Fibroblast of skin of left biceps (primary cell): ENCODE measurements around the gene KCNN4.
A peak's percentile ranks its signal among the peaks of the same experiment; 100 is the strongest.

Experiments
- DNase-seq, 2 experiments: peaks; one replicate each; pipeline ENCODE4 v3.0.0-alpha.2; 2013; ENCODE audit warnings: low read depth in 2 of 2

The KCNN4 gene

DNA sequence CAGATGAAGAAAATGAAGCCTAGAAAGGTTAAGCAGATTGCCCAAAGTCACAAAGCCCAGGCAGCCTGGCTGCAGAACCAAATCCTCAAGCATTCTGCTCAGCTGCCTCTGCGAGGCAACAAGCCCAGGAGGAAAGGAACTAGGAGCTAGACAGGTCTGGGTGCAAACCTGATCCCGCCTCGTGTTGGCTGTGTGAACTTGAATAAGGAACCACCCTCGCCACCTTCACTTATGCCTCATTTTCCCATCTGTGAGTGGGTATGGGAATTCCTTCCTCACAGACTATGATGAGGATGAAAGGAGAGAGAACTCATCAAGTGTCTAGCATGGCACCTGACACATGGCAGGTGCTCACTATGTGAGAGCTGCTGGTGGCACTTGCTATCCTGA, 32.6 kb downstream of the KCNN4 start:
- DNase-seq: no peak

DNA sequence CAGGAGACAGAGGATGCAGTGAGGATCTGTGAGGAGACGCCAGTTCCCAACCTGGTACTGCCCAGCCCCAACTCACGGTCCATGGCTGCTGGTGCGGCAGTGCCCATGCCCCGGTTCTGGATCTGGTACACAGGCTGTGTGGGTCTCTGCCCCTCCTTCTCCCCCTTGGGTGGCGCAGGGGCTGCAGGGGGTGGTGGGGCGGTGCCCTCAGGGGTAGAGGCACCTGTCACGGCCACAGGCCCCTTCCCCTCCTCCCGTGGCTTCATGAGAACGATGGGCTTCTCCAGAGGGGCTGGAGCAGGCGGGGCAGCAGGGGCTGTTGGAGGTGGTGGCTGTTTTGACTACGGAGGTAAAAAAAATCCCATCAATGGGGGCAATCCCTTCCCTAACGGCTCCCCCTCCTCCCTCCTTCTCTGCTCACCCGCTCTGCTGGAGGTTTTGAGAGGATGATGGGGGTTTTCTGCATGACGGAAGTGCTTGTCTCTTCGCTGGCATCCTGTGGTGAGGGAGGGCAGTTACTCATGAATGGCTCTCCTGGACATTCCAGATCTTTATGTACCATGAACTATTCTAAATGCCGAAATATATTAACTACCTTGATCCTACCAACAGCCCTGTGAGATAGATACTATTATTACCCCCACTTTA, 33.1 kb downstream of the KCNN4 start:
- no peak for DNase-seq

DNA sequence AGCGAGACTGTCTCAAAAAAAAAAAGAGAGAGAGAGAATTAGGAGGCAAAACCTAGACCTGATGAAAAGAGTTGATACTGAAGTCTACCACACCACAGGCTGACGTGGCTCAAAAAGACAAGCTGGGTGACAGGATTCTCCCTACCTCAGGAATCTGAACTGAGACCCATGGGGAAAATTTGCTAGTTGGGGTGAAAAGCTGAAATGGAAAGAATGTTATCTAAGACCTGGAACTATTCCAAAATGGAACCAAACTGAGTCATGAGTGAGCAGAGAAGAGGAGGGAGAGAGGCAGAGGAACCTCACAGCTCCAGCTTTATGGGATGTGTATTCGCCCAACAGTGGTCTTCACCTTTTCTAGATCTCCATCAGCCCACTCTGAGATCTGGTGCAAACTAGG, 37.7 kb downstream of the KCNN4 start:
- DNase-seq: peak in 1 of 2 experiments; percentile 55

DNA sequence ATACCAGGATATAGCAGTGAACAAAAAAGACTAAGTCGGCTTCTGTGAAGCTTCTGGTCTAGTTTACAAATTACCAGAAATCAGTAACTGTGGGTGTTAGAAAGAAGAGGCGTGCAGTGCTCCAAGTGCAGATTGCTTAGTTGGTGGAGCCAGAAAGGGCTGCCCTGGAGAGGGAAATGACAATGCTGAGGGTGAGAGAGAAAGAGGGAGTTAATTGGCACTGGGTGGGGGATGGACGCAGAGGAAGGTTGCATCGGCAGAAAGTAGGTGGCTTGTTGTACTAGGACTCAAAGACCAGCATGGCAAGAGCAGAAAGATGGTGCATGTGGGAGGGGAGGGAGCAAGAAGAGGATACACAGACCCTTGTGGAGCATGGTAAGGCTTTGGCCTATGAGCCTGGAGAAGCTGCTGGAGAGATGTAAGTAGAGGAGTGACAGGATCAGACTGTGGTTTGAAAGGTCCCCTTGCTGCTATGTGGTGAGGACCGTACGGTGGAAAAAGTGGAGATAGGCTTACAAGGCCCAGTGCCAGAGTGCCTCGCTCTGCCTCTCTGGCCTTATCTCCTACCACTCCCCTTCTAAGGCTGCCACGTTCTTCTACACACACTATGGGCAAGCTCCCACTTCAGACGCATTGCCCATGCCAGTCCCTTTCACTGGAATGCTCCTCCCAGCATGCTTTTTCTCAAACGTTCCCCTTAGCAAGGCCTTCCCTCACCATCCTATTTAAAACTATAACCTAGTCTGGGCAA, 39.5 kb downstream of the KCNN4 start:
- DNase-seq: no peak

DNA sequence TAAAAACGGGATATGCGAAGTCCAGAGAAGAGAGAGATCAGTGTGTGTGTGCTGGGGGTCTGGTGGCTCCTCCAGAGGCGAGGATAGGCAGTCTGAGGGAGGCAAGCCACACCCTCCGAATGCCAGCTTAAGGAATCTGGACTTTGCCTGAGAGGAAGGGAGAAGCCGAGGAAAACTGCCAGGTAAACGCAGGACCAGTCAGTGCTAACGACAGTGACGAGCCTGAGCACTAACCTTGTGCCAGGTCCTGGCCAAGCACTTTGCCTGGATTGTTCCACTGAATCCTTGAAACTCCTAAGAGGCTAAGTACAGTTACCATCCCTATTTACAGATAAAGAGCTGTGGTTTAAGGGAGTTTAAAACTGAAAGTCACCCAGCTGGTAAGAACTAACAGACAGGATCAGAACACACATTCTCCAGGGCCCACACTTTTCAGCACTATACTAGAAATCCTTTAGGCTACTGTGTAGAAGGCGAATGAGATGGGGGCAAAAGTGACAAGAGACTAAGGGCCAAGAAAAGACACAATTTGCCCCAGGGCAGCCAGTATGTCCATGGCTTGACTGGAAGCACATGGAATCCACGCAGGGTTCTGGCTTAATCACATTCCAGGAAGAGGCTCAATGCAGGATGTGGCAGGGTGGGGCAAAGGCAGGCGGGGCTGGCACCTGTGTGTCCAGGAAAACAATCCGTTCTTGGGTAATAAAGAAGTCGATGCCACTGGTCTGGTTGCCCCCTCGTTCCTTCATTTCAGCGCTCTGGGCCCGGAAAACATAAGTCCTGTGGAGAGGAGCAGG, 41.1 kb downstream of the KCNN4 start:
- DNase-seq: no peak

DNA sequence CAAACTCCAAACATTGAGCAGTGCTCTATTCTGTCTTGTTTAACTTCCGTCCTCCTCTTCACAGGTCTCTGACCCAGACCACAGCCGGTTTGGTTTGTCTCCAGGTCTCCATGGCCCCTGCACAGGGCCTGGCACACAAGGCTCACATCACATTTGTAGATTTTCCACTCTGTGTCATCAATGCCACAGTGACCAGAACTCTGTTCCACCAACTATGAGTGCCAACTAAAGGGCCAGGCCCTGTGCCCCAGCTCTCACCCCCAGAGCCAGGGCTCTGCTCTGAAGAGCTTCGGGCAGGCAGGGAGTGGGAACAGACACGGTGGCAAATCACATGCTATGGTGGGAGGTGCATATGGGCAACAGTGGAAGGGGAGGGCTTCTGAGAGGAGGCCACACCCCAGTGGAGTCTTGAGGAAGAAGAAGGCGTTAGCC, 42.0 kb downstream of the KCNN4 start:
- no peak for DNase-seq

DNA sequence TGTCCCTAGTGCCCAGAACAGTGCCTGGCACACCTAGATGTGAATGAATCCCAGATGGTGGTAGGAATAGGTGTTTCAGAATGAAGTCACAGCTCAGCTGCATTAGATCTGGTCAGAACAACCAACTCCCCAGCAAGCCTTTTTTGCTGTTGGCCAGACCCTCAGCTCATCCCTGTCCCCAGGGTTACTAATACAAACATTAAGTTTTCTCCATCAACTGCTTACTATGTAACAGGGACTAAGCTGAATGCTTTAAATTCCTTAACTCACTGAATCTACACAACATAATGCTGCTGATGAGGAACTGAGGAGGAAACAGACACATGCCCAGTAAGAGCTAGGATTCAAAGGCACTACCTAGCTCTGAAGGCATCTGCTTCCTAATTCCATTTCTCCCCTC, 44.8 kb downstream of the KCNN4 start:
- no peak for DNase-seq

DNA sequence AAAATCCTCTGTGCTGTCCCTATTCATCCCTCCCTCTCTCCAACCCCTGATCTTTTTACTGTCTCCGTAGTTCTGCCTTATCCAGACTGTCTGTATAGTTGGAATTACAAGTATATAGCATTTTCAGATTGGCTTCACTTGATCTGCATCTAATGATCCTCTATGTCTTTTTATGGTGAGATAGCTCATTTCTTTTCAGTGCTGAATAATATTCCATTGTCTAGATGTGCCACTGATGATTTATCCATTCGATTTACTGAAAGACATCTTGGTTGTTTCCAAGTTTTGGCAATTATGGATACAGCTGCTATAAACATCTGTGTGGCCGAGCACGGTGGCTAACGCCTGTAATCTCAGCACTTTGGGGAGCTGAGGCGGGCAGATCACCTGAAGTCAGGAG, 45.8 kb downstream of the KCNN4 start:
- no peak for DNase-seq

DNA sequence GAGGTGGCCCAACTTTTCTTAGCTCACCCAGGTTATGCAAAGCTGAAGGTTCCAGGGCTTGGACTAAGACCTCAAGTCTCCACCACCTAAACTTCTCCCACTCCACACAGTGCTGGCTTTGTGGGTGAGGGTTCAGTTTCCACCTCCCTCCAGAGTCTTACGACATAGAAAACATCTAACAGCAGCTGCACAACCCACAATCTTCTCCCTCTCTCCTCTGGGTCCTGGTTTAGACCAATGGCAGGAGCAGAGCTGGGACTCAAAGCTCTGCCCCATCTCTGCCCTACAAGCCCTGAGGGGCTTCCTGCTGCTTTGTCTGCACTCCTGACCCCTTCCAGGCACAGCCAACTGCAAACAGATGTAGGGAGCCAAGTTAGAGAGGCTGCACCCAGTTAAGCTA, 48.9 kb downstream of the KCNN4 start:
- no peak for DNase-seq

DNA sequence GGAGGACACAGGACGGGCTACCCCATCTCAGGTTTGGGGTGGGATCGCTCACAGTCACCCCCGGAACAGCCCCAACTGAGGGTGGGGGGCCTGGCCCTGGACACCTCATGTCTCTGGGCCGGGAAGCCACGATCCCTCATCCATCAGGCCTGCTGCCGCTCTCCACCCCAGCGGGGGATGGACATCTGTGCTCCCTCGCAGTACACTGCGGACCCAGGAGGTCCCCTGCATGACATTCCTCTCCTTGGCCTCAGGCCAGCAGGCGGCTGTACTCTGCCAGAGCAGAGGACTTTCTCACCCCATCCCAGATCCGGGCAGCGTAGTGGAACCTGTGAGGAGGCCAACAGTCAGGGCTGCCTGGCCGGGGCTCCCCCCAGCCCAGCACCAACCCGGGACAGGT, 49.4 kb downstream of the KCNN4 start:
- no peak for DNase-seq

DNA sequence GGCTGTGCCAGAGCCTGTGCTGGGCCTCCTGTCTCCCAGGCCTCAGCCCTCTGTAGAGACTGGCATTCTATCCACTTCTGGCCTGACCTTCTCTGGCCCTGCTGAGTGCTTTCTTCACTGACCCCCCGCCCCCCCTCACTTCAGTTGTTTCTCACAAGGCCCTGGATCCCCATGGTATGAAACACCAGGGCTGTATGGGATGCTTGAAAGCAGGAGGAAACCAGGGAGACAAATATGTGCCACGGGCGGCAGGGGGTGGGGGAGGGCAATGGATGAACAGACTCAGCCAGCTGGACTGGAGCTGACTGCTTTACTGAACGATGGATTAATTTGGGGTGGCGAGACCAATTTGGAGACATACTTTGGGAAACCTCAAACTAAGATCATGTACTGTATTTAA, 50.9 kb downstream of the KCNN4 start:
- no peak for DNase-seq

DNA sequence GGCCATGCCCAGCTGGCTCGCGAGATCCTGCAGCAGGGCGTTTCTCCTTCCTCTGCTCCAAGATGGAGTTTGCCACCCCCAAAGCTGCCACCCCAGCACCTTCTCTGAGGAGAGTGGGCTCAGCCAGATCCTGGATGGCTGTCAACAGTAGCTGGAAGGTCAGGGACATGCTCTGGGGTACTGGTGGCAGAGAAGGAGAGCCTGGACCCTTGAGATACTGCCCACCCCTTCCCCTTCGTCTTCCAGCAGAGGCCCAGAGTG, 53.2 kb downstream of the KCNN4 start:
- DNase-seq: no peak

DNA sequence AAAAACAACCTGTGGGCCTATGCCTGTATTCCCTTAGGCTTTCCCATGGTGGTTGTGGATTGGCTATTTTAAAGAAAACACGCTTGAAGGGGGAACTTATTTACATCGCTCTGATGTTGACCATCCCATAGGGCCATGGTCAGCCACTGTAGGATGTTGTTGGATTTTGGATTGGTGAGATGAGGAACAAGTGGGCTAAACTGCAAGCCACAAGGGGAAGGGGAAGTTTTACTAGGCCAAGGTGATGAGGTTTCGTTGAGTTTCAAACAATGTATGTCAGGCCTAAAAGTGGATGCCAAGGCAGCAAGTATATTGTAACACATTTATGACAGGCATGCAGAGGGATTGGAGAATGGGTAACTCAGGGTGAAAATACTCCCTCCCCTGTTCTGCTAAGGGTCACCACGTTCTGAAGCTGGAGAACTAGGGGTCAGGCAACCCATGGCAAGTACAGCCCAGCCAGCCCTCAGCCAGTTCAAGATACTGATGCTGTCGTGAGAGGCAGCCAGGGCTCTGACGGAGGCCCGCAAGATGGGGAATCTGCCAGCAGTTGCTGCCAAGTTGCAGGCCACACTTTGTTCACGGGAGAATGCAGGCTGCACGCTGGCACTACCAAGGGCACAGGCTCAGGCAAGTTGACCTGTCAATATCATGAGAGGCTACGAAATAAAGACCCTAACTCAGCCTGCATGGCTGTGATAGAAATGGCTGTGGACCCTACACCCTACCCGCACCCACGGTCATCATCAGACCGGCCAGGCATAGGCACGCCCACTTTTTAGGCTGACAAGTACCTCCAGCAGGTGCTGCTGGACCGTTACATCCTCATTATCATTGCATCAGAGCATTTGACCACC, 53.8 kb downstream of the KCNN4 start:
- DNase-seq: no peak

DNA sequence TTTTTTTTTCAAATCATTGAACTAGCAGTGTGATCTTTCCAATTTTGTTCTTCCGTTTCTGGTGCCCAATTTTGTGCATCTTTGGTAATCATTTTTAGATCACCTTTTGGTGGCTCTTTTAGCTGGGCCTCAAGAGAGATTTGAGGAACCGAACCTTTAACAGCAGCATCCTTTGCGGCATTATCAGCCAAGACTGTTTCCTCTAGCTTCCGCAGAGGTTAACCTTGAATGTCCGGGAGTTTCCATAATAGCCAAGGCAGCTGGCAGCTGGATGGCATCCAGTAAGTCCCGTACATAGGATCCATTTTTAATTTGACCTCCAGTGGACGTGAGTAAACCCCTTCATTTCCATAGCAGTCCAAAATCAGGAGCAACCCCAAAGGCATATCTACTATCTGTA, 55.3 kb downstream of the KCNN4 start:
- DNase-seq: no peak

DNA sequence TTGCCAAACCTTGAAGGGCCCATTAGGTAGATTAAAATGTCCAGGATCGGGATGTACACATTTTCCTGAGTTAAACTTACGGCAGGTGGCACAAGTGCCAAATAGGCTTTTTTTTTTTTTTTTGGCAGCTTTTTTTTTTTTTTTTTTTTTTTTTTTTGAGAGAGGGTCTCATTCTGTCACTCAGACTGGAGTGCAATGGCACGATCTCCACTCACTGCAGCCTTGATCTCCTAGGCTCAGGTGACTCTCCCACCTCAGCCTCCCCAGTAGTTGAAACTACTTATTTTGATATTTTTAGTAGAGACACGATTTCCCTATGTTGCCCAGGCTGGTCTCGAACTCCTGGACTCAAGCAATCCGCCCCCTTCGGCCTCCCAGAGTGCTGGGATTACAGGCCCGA, 55.9 kb downstream of the KCNN4 start:
- no peak for DNase-seq

DNA sequence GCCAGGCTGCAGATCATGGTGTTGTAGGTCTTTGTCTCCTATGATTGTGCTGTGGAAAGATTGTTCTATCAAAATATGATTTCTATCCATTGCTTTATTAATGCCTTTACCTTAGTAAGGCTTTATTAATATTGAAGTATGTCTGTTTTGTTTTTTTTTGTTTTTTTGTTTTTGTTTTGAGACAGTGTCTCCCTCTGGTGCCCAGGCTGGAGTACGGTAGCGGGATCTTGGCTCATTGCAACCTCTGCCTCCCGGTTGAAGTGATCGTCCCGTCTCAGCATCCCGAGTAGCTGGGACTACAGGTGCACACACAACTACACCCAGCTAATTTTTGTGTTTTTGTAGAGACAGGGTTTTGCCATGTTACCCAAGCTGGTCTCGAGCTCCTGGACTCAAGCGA, 57.2 kb downstream of the KCNN4 start:
- DNase-seq: no peak

DNA sequence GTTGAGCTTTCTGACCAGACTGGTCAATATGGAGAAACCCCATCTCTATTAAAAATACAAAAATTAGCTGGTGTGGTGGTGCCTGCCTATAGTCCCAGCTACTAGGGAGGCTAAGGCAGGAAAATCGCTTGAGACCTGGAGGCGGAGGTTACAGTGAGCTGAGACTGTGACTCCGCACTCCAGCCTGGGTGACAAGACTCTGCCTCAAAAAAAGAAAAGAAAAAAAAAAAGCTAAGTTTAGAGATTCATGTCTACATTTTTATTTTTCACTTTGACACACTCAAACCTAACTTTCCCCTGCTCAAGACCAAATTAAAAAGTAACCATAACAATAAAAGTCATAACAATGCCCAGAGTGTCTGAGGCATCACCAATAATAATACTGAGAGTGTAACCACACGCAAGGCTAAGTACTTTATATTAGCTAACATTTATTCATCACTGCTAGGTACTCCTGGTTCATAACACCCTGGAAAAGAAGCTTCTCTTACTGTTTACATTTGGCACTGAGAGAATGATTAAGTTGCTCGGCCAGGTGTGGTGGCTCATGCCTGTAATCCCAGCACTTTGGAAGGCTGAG, 59.2 kb downstream of the KCNN4 start:
- DNase-seq: no peak

DNA sequence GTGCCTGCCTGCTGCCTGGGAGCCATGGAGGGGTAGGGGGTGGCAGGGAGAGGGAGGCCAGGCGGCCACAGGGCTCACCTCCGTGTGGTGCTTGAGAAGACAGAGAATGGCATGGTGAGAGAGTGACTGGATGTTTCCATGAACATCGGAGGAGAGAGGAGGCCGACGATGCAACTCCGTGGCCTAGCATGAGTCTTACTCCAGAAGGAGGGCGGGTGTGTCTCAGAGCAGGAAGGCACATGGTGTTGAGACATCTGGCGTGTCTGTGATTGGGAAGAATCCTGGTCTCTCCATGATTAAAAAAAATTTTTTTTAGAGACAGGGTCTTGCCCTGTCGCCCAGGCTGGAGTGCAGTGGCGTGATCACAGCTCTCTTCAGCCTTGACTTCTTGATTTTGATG, 59.8 kb downstream of the KCNN4 start:
- DNase-seq: no peak

DNA sequence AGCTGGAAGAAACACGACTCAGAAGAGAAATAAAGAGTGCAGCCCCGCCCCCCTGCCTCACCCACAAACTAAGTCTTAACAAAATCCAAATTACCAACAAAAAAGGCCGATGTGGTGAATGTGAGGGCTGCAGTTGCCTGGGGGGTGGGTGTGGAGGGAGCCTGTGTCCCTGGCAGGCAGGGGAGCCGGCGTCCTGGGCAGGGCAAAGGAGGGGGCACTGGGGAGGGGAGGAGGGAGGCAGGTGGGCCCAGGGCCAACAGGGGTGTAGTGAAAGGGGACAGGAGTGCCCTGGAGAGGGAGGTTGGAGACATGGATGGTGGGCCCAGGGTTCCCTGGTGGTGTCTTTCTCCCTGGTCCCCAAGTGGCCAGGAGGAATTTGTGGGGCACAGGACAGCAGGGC, 60.9 kb downstream of the KCNN4 start:
- no peak for DNase-seq

DNA sequence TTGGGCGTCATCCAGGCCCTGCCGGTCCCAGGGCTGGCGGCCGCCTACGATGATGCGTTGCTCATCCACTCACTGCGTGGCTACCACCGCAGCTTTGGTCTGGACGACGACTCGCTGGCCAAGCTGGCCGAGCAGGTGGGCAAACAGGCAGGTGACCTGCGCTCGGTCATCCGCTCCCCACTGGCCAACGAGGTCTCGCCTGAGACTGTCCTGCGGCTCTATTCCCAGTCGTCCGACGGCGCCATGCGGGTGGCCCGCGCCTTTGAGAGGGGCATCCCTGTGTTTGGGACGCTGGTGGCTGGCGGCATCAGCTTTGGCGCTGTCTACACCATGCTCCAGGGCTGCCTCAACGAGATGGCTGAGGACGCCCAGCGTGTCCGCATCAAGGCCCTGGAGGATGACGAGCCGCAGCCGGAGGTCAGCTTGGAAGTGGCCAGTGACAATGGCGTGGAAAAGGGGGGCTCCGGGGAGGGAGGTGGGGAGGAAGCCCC, 61.4 kb downstream of the KCNN4 start:
- DNase-seq: no peak

DNA sequence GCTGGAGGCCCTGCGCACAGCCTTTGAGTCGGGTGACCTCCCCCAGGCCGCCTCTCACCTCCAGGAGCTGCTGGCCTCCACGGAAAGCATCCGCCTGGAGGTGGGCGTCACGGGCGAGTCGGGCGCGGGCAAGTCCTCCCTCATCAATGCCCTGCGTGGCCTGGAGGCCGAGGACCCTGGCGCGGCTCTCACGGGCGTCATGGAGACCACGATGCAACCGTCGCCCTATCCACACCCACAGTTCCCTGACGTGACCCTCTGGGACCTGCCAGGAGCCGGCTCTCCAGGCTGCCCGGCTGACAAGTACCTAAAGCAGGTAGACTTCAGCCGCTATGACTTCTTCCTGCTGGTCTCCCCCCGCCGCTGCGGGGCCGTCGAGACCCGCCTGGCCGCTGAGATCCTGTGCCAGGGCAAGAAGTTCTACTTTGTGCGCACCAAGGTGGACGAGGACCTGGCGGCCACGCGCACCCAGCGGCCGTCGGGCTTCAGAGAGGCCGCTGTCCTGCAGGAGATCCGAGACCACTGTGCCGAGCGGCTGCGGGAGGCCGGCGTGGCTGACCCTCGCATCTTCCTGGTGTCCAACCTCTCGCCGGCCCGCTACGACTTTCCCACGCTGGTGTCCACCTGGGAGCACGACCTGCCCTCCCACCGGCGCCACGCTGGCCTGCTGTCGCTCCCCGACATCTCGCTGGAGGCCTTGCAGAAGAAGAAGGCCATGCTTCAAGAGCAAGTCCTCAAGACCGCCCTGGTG, 62.0 kb downstream of the KCNN4 start:
- no peak for DNase-seq
